Loucy (cell line): Measurements from ENCODE around the gene C15orf39.
"Not testable (repeated sequence)": the region's sequence is repeated elsewhere in the genome, so short reads cannot be mapped to it uniquely, and the experiment has no call there.

Source experiments
- EZH2phosphoT487 ChIP-seq: fragments of 200-600 bp; IDR thresholded peaks from 2 replicates; pipeline ENCODE4 v1.6.1; 2018; ENCODE audit warnings: antibody characterized with exemption, mild to moderate bottlenecking, moderate library complexity, borderline replicate concordance
- TF ChIP-seq, protein P1 (sequence below): fragments of 200-600 bp; sonication (generic); conservative IDR thresholded peaks from 2 replicates; pipeline ENCODE4 v1.5.1; 2014; ENCODE audit warnings: mild to moderate bottlenecking, antibody characterized with exemption, low read length

DNA sequence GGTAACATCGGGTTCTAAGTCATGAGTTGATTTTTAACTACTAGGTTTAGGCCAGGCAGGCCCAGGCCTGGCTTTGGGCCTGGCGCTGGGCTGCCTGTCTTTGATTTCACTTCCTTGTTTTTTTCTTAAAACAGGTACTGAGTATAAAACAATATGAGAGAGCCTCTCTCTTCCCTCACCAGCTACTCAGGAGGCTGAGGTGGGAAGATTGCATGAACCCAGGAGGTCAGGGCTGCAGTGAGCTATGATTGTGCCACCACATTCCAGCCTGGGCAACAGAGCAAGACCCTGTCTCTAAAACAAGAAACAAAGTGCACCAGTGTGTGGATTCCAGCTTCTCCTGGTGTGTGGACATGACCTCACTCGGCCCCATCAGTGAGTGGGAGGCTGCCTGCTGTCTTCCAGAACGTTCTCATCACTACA lies 17.8 kb downstream of the C15orf39 start:
- TF ChIP-seq, protein P1, sequence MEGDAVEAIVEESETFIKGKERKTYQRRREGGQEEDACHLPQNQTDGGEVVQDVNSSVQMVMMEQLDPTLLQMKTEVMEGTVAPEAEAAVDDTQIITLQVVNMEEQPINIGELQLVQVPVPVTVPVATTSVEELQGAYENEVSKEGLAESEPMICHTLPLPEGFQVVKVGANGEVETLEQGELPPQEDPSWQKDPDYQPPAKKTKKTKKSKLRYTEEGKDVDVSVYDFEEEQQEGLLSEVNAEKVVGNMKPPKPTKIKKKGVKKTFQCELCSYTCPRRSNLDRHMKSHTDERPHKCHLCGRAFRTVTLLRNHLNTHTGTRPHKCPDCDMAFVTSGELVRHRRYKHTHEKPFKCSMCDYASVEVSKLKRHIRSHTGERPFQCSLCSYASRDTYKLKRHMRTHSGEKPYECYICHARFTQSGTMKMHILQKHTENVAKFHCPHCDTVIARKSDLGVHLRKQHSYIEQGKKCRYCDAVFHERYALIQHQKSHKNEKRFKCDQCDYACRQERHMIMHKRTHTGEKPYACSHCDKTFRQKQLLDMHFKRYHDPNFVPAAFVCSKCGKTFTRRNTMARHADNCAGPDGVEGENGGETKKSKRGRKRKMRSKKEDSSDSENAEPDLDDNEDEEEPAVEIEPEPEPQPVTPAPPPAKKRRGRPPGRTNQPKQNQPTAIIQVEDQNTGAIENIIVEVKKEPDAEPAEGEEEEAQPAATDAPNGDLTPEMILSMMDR = not testable (repeated sequence)
- not testable (repeated sequence) for TF ChIP-seq EZH2phosphoT487
